PC-9 (cell line): Measurements from ENCODE around the gene SEMA5A. TPM values are rescaled to one million over a fixed set of nuclear protein-coding genes. Genes with fewer than 3 reads are reported as not detected.

Experiments used
- BruUV-seq: library from RNA; stranded (reverse); fragments of 400-500 nt; replicated peaks from 2 replicates; lab custom pipeline; 2021; lab: Mats Ljungman, UMichigan
- CTCF ChIA-PET: fragments of 300-600 bp; sonication (Branson Sonifier 250); formaldehyde crosslinking; loops from one replicate; lab custom pipeline; 2022; ENCODE audit warnings: antibody characterized with exemption; lab: Charles Lee
- POLR2A ChIA-PET: fragments of 300-600 bp; sonication (Branson Sonifier 250); formaldehyde crosslinking; loops from one replicate; lab custom pipeline; 2022; ENCODE audit warnings: antibody characterized with exemption; ENCODE audit not compliant: unreplicated experiment; lab: Charles Lee
- DNase-seq, 2 experiments: peaks; one replicate each; pipeline versions ENCODE4 v3.0.0 to v3.0.0-alpha.2; 2015 to 2022; ENCODE audit warnings: mixed read lengths in 1 of 2
- H2AFZ ChIP-seq: fragments of 200-600 bp; sonication (generic); 2 replicates; pipeline ENCODE4 v1.8.1; 2017; ENCODE audit warnings: antibody characterized with exemption
- H3F3A ChIP-seq: fragments of 200-600 bp; sonication (generic); 2 replicates; pipeline ENCODE4 v1.8.1; 2017; ENCODE audit warnings: antibody characterized with exemption, mild to moderate bottlenecking, low read depth; ENCODE audit not compliant: insufficient read depth
- H3K27ac ChIP-seq: fragments of 200-600 bp; sonication (generic); 2 replicates; pipeline ENCODE4 v1.6.1; 2016; ENCODE audit warnings: mixed run types
- H3K27me3 ChIP-seq: fragments of 200-600 bp; sonication (generic); 2 replicates; pipeline ENCODE4 v1.6.1; 2016; ENCODE audit warnings: low read depth, mixed run types; ENCODE audit not compliant: insufficient read depth
- H3K36me3 ChIP-seq: fragments of 200-600 bp; sonication (generic); 2 replicates; pipeline ENCODE4 v1.6.1; 2016; ENCODE audit warnings: low read depth, mixed run types
- H3K4me1 ChIP-seq: fragments of 200-600 bp; sonication (generic); replicated peaks from 2 replicates; pipeline ENCODE4 v1.6.1; 2016; ENCODE audit warnings: mixed run types; ENCODE audit not compliant: insufficient read depth
- H3K4me2 ChIP-seq: fragments of 200-600 bp; sonication (generic); 2 replicates; pipeline ENCODE4 v1.6.1; 2017; ENCODE audit warnings: mixed run types
- H3K4me3 ChIP-seq: fragments of 200-600 bp; sonication (generic); 2 replicates; pipeline ENCODE4 v1.6.1; 2016; ENCODE audit warnings: mixed run types
- H3K79me2 ChIP-seq: fragments of 200-600 bp; sonication (generic); 2 replicates; pipeline ENCODE4 v1.6.1; 2017; ENCODE audit warnings: low read depth, mixed run types
- H3K9me2 ChIP-seq: fragments of 200-600 bp; sonication (generic); 2 replicates; pipeline ENCODE4 v1.8.1; 2017; ENCODE audit warnings: mild to moderate bottlenecking; ENCODE audit not compliant: insufficient read depth
- H3K9me3 ChIP-seq: fragments of 200-600 bp; sonication (generic); 2 replicates; pipeline ENCODE4 v1.8.1; 2016; ENCODE audit warnings: low read depth; ENCODE audit not compliant: insufficient read depth
- H4K20me1 ChIP-seq: fragments of 200-600 bp; sonication (generic); 2 replicates; pipeline ENCODE4 v1.8.1; 2017; ENCODE audit not compliant: insufficient read depth
- EZH2 ChIP-seq: fragments of 200-600 bp; sonication (generic); IDR thresholded peaks from 2 replicates; pipeline ENCODE4 v1.8.0; 2017; ENCODE audit warnings: antibody characterized with exemption, low read depth
- intact Hi-C: fragments of 100-400 bp; cut with micrococcal nuclease; formaldehyde crosslinking; loops from one replicate; pipeline ENCODE4 v1.10.0; 2022; ENCODE audit not compliant: unreplicated experiment
- total RNA-seq: library from RNA; stranded (reverse); gene quantifications from 2 replicates; pipeline ENCODE4 v1.2.3, GENCODE V29; 2021
- TF ChIP-seq, protein P1 (sequence below): fragments of 200-600 bp; sonication (generic); conservative IDR thresholded peaks from 2 replicates; pipeline ENCODE4 v1.6.1; 2017; ENCODE audit warnings: mixed run types, antibody characterized with exemption, mild to moderate bottlenecking, moderate library complexity

The SEMA5A gene
- total RNA-seq, 1 experiment from 2014 or later = not detected

DNA sequence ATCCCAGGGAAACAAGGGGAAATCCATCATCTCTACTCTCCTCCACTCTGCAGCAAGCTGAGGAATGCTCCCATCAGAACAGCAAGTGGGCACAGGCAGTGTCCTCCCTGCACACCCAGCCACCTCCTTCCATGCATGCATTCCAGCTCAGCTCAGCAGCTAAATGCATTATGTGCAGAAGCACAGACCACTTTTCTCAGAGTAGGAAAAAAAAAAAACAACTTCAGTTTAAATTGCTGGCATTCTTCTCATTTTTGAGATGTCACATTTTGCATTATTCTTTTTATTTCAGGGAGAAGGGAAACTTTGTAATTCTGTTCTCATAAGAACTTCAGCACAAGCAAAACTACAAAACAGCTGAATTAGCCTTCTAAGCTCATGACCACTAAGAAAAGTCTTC lies 312.2 kb downstream of the SEMA5A start:
- H3K9me2 ChIP-seq = no peaks in the 10 kb centered on the region
- peaks cover 5% of the 10 kb centered on the region for H3K4me1 ChIP-seq
- H3K36me3 ChIP-seq = no peaks in the 10 kb centered on the region
- no peaks in the 10 kb centered on the region for H3K79me2 ChIP-seq
- intact Hi-C loops = no loop called here
- no peaks in the 10 kb centered on the region for H4K20me1 ChIP-seq
- no peak overlapping the region for H3K4me3 ChIP-seq
- ChIA-PET POLR2A (no interaction called here), CTCF (no interaction called here)
- H3F3A ChIP-seq = peaks cover 1% of the 10 kb centered on the region; the same call in 1 of the 2 replicates
- no peak overlapping the region for H3K27ac ChIP-seq
- H3K27me3 ChIP-seq = no peaks in the 10 kb centered on the region
- H3K9me3 ChIP-seq = no peaks in the 10 kb centered on the region
- H2AFZ ChIP-seq = no peak overlapping the region
- no TSS peak for BruUV-seq
- no peak for DNase-seq
- TF ChIP-seq EZH2 = no peak
- TF ChIP-seq, protein P1, sequence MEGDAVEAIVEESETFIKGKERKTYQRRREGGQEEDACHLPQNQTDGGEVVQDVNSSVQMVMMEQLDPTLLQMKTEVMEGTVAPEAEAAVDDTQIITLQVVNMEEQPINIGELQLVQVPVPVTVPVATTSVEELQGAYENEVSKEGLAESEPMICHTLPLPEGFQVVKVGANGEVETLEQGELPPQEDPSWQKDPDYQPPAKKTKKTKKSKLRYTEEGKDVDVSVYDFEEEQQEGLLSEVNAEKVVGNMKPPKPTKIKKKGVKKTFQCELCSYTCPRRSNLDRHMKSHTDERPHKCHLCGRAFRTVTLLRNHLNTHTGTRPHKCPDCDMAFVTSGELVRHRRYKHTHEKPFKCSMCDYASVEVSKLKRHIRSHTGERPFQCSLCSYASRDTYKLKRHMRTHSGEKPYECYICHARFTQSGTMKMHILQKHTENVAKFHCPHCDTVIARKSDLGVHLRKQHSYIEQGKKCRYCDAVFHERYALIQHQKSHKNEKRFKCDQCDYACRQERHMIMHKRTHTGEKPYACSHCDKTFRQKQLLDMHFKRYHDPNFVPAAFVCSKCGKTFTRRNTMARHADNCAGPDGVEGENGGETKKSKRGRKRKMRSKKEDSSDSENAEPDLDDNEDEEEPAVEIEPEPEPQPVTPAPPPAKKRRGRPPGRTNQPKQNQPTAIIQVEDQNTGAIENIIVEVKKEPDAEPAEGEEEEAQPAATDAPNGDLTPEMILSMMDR = no peak
- no peak overlapping the region for H3K4me2 ChIP-seq

DNA sequence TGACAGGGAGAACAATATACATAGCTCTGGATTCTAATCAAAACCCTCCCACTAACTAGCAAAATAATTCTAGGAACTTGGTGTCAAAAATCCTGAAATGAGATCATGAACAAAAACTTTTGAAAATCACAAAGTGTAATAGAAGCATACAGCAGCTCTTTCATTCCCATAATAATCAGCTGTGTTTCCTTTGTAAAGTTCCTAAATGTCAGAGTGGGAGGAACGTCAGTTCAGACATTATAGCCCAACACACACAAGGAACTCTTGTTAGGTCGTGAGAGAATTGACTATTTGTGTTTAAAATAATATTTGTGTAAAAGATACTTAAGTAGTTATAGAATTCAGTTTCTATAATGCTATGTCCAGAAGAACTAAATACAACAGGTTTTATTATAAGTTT lies 312.8 kb downstream of the SEMA5A start:
- H2AFZ ChIP-seq = no peak overlapping the region
- H3K4me1 ChIP-seq = no peaks in the 10 kb centered on the region
- intact Hi-C loops = no loop called here
- H3F3A ChIP-seq = no peaks in the 10 kb centered on the region
- H3K4me2 ChIP-seq = no peak overlapping the region
- no peaks in the 10 kb centered on the region for H4K20me1 ChIP-seq
- H3K27ac ChIP-seq = no peak overlapping the region
- H3K9me2 ChIP-seq = no peaks in the 10 kb centered on the region
- no peaks in the 10 kb centered on the region for H3K36me3 ChIP-seq
- POLR2A ChIA-PET = no interaction called here
- H3K79me2 ChIP-seq = no peaks in the 10 kb centered on the region
- no peaks in the 10 kb centered on the region for H3K27me3 ChIP-seq
- TF ChIP-seq EZH2 = no peak
- TF ChIP-seq, protein P1 = no peak
- H3K4me3 ChIP-seq = no peak overlapping the region
- DNase-seq = no peak
- H3K9me3 ChIP-seq = no peaks in the 10 kb centered on the region
- CTCF ChIA-PET = no interaction called here
- BruUV-seq = no TSS peak

- intact Hi-C loops = no loop called here
- no peaks in the 10 kb centered on the region for H3K36me3 ChIP-seq
- H3K9me2 ChIP-seq = no peaks in the 10 kb centered on the region
- no peaks in the 10 kb centered on the region for H3K4me1 ChIP-seq
- ChIA-PET CTCF (no interaction called here), POLR2A (no interaction called here)
- TF ChIP-seq EZH2 = no peak
- TF ChIP-seq, protein P1 = no peak
- no peaks in the 10 kb centered on the region for H3F3A ChIP-seq
- BruUV-seq = no TSS peak
- H3K27ac ChIP-seq = no peak overlapping the region
- no peak overlapping the region for H3K4me2 ChIP-seq
- H3K9me3 ChIP-seq = no peaks in the 10 kb centered on the region
- no peaks in the 10 kb centered on the region for H4K20me1 ChIP-seq
- H3K4me3 ChIP-seq = no peak overlapping the region
- H3K27me3 ChIP-seq = no peaks in the 10 kb centered on the region
- H3K79me2 ChIP-seq = no peaks in the 10 kb centered on the region
- no peak for DNase-seq
- H2AFZ ChIP-seq = no peak overlapping the region
These were observed 314.0 kb downstream of the SEMA5A start for GRCh38 chr5:9231842-9232241.
